HG02973 (cell line): ENCODE measurements around the gene SIGLEC11.
A peak's percentile ranks its signal among the peaks of the same experiment; 100 is the strongest.
"Not testable (repeated sequence)": the region's sequence is repeated elsewhere in the genome, so short reads cannot be mapped to it uniquely, and the experiment has no call there.

Experiments
- ATAC-seq: cut with Tn5 transposase; IDR thresholded peaks from one replicate; pipeline ENCODE4 v1.9.1; 2021; ENCODE audit warnings: moderate library complexity; ENCODE audit not compliant: unreplicated experiment

Gene SIGLEC11

GRCh38 chr19:49951806-49952478 is 9.0 kb downstream of the SIGLEC11 start:
- ATAC-seq = no peak

- ATAC-seq = no peak
Observed at GRCh38 chr19:49950956-49951526, 9.9 kb downstream of the SIGLEC11 start.

GRCh38 chr19:49950590-49950948 is 10.4 kb downstream of the SIGLEC11 start:
- ATAC-seq = no peak

DNA sequence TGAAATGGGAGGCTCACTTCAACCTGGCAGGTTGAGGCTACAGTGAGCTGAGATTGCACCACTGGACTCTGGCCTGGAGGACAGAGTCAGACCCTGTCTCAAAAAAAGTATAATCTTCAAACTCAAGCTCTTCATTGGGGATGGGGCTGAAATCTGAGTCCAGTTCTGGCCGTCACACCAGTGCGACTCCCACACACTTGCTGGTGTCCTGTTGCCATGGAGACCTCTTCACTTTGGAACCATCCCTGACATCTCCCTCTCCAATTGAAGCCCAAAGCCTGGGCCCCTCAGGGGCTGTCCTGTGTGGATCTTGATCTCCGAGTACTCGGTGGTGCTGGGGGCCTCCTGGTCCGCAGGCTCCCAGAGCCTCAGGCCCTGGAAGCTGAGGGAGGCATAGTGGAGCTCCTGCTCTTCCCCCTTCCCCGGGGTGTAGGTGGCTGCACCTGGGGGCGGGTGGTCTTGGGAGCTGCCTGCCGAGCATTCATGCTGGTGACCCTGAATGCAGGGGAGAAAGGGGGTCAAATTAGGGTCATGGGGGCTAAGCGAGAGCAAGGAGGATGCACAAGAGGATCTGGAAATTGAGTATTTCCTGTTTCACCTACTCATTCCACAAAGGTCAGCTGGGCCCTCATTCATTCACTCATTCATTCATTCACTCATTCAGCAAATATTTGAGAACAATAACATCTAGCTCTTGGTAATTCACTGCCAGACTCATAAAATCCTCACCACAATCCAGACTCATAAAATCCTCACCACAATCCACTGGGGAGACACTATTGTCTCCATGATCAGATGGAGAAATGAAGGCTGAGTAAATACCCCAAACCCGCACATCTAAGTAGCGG is 11.0 kb downstream of the SIGLEC11 start:
- no peak for ATAC-seq

GRCh38 chr19:49946415-49946814 is 14.6 kb downstream of the SIGLEC11 start:
- ATAC-seq = no peak

DNA sequence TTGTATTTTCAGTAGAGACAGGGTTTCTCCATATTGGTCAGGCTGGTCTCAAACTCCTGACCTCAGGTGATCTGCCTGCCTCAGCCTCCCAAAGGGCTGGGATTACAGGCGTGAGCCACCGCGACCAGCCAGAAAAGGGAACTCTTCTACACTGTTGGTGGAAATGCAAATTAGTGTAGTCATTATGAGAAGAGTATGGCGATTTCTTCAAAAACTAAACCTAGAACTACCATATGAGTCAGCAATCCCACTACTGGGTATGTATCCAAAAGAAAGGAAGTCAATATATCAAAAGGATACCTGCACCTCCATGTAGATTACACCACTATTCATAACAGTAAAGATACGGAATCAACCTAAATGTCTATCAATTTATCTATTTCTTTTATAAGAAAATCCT is 16.4 kb downstream of the SIGLEC11 start:
- ATAC-seq = not testable (repeated sequence)

- ATAC-seq = no peak
Observed at GRCh38 chr19:49940482-49940791, 20.5 kb downstream of the SIGLEC11 start.

DNA sequence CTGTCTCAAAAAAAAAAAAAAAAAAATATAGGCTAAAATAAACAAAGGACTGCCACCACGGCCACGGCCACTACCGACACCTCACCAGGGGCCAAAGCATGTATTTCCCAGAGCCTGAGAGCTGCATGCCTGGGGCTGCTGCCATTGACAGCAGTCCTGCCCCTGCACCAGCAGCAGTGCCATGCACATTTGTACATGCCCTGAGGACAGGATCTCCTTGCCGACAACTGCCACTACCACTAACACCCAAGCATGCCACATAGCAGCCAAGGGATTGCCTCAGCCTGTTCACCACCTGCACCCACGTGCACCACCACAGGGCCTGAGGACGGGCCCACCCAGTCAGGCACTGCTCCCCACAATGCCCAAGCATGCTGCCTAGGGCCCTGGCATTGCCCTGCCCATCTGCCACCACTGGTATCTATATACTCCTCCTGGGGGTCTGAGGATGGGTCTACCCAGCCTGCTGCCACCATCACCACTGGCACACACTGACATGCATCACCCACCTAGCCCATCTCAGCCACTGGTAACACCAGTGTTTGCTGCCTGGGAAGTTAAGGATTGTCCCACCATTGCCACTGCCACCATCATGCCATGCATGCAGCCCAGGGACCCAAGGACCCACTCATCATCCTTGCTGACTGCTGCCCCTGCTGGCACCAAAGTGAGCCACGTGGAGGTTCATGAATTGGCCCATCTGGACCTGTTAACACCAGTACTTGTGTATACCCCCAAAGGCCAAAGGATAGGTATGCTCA is 21.1 kb downstream of the SIGLEC11 start:
- no peak for ATAC-seq

- ATAC-seq = no peak
Observed at GRCh38 chr19:49938662-49939061, 22.3 kb downstream of the SIGLEC11 start.

DNA sequence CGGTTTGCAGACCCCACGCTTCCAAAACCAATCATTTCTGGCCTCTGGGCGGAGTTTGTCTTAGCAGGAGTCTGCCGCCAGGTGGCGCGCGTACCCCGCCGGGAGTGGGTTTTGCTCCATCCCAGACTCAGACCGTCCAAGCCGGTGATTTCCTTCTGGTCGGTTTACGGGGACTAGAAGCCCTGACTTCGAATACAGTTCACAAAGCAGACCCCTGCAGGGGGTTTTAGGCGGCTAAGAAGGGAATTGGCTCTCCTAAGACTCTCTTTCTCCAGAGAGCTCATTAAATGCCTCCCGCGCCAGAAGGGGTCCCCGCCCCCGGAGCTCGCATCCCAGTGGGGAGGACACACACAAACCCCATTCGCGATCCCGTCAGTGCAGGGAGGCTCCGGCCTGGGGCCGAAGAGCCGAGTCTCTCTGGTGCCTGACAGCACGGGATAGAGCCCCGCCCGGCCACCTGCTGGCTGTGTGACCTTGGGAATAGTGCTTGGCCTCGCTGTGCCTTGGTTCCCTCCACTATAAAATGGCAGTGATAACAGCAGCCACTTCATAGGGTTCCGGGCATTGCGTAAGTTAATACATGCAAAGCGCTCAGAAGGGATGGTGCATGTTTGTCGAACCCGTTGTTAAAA is 23.1 kb downstream of the SIGLEC11 start:
- ATAC-seq = no peak

DNA sequence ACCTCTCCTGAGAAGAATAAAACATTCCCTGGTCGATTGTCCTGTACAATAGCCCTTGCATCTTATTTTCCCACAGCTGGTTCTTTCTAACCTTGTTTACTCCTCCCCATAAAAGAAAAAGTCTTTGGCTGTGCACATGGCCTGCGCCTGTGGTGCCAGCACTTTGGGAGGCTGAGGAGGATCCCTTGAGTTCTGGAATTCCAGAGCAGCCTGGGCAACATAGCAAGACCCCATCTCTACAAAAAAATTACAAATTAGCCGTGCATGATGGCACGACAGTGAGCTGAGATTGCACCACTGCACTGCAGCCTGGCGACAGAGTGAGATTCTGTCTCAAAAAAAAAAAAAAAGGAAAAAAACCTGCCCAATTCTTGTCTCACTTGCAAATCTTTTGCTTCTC is 24.4 kb downstream of the SIGLEC11 start:
- ATAC-seq = no peak

- ATAC-seq = no peak
Observed at GRCh38 chr19:49933643-49934042, 27.3 kb downstream of the SIGLEC11 start.

DNA sequence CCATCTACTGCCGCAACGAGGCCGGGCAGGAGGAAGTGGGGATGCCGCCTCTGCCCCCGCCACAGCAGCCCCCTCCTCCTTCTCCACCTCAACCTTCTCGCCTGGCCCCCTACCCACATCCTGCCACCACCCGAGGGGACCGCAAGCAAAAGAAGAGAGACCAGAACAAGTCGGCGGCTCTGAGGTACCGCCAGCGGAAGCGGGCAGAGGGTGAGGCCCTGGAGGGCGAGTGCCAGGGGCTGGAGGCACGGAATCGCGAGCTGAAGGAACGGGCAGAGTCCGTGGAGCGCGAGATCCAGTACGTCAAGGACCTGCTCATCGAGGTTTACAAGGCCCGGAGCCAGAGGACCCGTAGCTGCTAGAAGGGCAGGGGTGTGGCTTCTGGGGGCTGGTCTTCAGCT is 28.2 kb downstream of the SIGLEC11 start:
- ATAC-seq = no peak

GRCh38 chr19:49932041-49932451 is 28.9 kb downstream of the SIGLEC11 start:
- no peak for ATAC-seq

- ATAC-seq = no peak
Observed at GRCh38 chr19:49931293-49932040, 29.5 kb downstream of the SIGLEC11 start.

DNA sequence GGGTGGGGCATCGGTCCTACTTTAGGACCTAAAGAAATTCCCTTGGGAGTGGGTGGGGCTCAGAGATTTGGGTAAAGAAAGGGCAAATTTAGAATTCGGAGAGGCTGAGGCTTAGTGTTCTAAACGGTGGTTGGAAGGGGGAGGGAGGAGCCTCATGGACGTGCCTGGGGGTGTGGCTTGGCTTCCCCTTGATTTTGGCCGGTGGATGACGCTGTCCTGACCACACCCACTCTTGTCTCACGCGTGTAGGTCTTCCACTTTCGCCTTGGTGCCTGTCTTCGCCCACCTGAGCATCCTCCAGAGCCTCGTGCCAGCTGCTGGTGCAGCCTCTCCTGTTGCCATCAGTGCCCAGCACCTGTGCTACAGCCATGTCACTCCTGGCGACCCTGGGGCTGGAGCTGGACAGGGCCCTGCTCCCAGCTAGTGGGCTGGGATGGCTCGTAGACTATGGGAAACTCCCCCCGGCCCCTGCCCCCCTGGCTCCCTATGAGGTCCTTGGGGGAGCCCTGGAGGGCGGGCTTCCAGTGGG is 30.4 kb downstream of the SIGLEC11 start:
- no peak for ATAC-seq

- peak; percentile 61 for ATAC-seq
Observed at GRCh38 chr19:49929611-49930482, 31.1 kb downstream of the SIGLEC11 start.

- ATAC-seq = peak; percentile 37
Observed at GRCh38 chr19:49929121-49929610, 31.8 kb downstream of the SIGLEC11 start, which contains the start of the genes ATF5 and NUP62. Gene ATF5 (plus strand): TSS chr19:49929205. CDS start chr19:49930851, 1,646 bp downstream. Gene NUP62 (minus strand): TSS chr19:49929504. CDS start chr19:49909807, 19,697 bp downstream.
